ENCODE data around the gene F13A1. TPM values are rescaled to one million over a fixed set of nuclear protein-coding genes. Genes with fewer than 3 reads are reported as not detected.

F13A1 gene
- total RNA-seq, 1 donor from 2014 or later = 2.8 TPM

GRCh38 chr6:6152060-6152459, 168.4 kb downstream of the F13A1 start:
- Mint-ChIP-seq H3K4me3 (ENCODE audit: unreplicated experiment) (no peak overlapping the region), H3K27ac (ENCODE audit: unreplicated experiment) (no peak overlapping the region)
- DNase-seq (ENCODE audit: extremely low spot score, unreplicated experiment) = no peak

GRCh38 chr6:6148192-6148815, 172.2 kb downstream of the F13A1 start:
- no peak for DNase-seq (ENCODE audit: extremely low spot score, unreplicated experiment)
- Mint-ChIP-seq H3K9me3 (ENCODE audit: unreplicated experiment) (peaks cover 5% of the 10 kb centered on the region), H3K4me3 (ENCODE audit: unreplicated experiment) (no peak overlapping the region)

More at GRCh38 chr6:6152060-6152459, 168.4 kb downstream of the F13A1 start:
- Mint-ChIP-seq H3K36me3 (ENCODE audit: unreplicated experiment) (no peaks in the 10 kb centered on the region), H3K27me3 (ENCODE audit: unreplicated experiment) (no peaks in the 10 kb centered on the region), H3K4me1 (ENCODE audit: unreplicated experiment) (no peaks in the 10 kb centered on the region), H3K9me3 (ENCODE audit: unreplicated experiment) (no peaks in the 10 kb centered on the region)
- no peak for TF ChIP-seq CTCF (IDR thresholded peaks at IDR 0.05)

GRCh38 chr6:6131492-6132109, 188.9 kb downstream of the F13A1 start:
- Mint-ChIP-seq H3K9me3 (ENCODE audit: unreplicated experiment) (no peaks in the 10 kb centered on the region), H3K27ac (ENCODE audit: unreplicated experiment) (no peak overlapping the region), H3K4me3 (ENCODE audit: unreplicated experiment) (no peak overlapping the region), H3K36me3 (ENCODE audit: unreplicated experiment) (no peaks in the 10 kb centered on the region), H3K4me1 (ENCODE audit: unreplicated experiment) (no peaks in the 10 kb centered on the region), H3K27me3 (ENCODE audit: unreplicated experiment) (no peaks in the 10 kb centered on the region)
- no peak for DNase-seq (ENCODE audit: extremely low spot score, unreplicated experiment)
- peak; percentile 37 for TF ChIP-seq CTCF (IDR thresholded peaks at IDR 0.05)

More at GRCh38 chr6:6148192-6148815, 172.2 kb downstream of the F13A1 start:
- no peaks in the 10 kb centered on the region for H3K27me3 Mint-ChIP-seq (ENCODE audit: unreplicated experiment)
- no peak for TF ChIP-seq CTCF (IDR thresholded peaks at IDR 0.05)
- H3K4me1 Mint-ChIP-seq (ENCODE audit: unreplicated experiment) = no peaks in the 10 kb centered on the region
- H3K27ac Mint-ChIP-seq (ENCODE audit: unreplicated experiment) = no peak overlapping the region
- no peaks in the 10 kb centered on the region for H3K36me3 Mint-ChIP-seq (ENCODE audit: unreplicated experiment)

GRCh38 chr6:6125495-6125894, 195.0 kb downstream of the F13A1 start:
- peaks cover 23% of the 10 kb centered on the region for H3K9me3 Mint-ChIP-seq (ENCODE audit: unreplicated experiment)

More at GRCh38 chr6:6125495-6125894, 195.0 kb downstream of the F13A1 start:
- no peak for TF ChIP-seq CTCF (IDR thresholded peaks at IDR 0.05)
- Mint-ChIP-seq H3K4me1 (ENCODE audit: unreplicated experiment) (no peaks in the 10 kb centered on the region), H3K4me3 (ENCODE audit: unreplicated experiment) (no peak overlapping the region), H3K27ac (ENCODE audit: unreplicated experiment) (no peak overlapping the region), H3K36me3 (ENCODE audit: unreplicated experiment) (no peaks in the 10 kb centered on the region), H3K27me3 (ENCODE audit: unreplicated experiment) (no peaks in the 10 kb centered on the region)
- no peak for DNase-seq (ENCODE audit: extremely low spot score, unreplicated experiment)

Measured in osteocyte (in vitro differentiated cells).